Measurements from ENCODE around the gene RNF220.
"Not testable (repeated sequence)": the region's sequence is repeated elsewhere in the genome, so short reads cannot be mapped to it uniquely, and the experiment has no call there.

RNF220 gene

GRCh38 chr1:44554706-44555105 lies 149.7 kb downstream of the RNF220 start:
- no peak for DNase-seq

- no peak for DNase-seq
These were observed 152.7 kb downstream of the RNF220 start for GRCh38 chr1:44557778-44558177.

- no peak for DNase-seq
These were observed 153.8 kb downstream of the RNF220 start for GRCh38 chr1:44558883-44559282.

- no peak for DNase-seq
These were observed 154.3 kb downstream of the RNF220 start for GRCh38 chr1:44559330-44559729.

- DNase-seq, result no peak
These were observed 154.9 kb downstream of the RNF220 start for GRCh38 chr1:44559913-44560312.

- not testable (repeated sequence) for DNase-seq
These were observed 155.6 kb downstream of the RNF220 start for GRCh38 chr1:44560696-44561095.

GRCh38 chr1:44565259-44565750 lies 160.2 kb downstream of the RNF220 start:
- no peak for DNase-seq

GRCh38 chr1:44565833-44566232 lies 160.8 kb downstream of the RNF220 start:
- no peak for DNase-seq

- DNase-seq, result no peak
These were observed 161.4 kb downstream of the RNF220 start for GRCh38 chr1:44566281-44567046.

GRCh38 chr1:44568128-44568900 lies 163.3 kb downstream of the RNF220 start:
- no peak for DNase-seq

- DNase-seq, result no peak
These were observed 164.4 kb downstream of the RNF220 start for GRCh38 chr1:44569491-44569890.

GRCh38 chr1:44571712-44572571 lies 166.9 kb downstream of the RNF220 start:
- no peak for DNase-seq

GRCh38 chr1:44572572-44572879 lies 167.5 kb downstream of the RNF220 start:
- no peak for DNase-seq

- no peak for DNase-seq
These were observed 170.3 kb downstream of the RNF220 start for GRCh38 chr1:44575396-44575795.

- no peak for DNase-seq
These were observed 171.5 kb downstream of the RNF220 start for GRCh38 chr1:44576456-44577150.

GRCh38 chr1:44581205-44581604 lies 176.2 kb downstream of the RNF220 start:
- DNase-seq, result no peak

GRCh38 chr1:44584167-44584566 lies 179.1 kb downstream of the RNF220 start:
- DNase-seq, result no peak

- no peak for DNase-seq
These were observed 180.4 kb downstream of the RNF220 start for GRCh38 chr1:44585315-44585920.

- DNase-seq, result no peak
These were observed 182.9 kb downstream of the RNF220 start for GRCh38 chr1:44587796-44588460.

- DNase-seq, result no peak
These were observed 183.6 kb downstream of the RNF220 start for GRCh38 chr1:44588551-44589210.

GRCh38 chr1:44590475-44590874 lies 185.4 kb downstream of the RNF220 start:
- no peak for DNase-seq

All from CD4-positive, alpha-beta T cell treated with Interferon gamma for 1 hour (primary cell).